ENCODE measurements around the gene MOSPD3.

The MOSPD3 gene

GRCh38 chr7:100613412-100614175, 1.3 kb downstream of the MOSPD3 start:
- no peak overlapping the region for H3K27ac ChIP-seq (ENCODE audit: low read depth, low read length, poor library complexity, severe bottlenecking)
- no peaks in the 10 kb centered on the region; the same call in 1 of the 2 replicates for H3K27me3 ChIP-seq (ENCODE audit: insufficient read depth, low read length)
- no peaks in the 10 kb centered on the region for H3K9me2 ChIP-seq (ENCODE audit: low read depth, low read length)
- no peaks in the 10 kb centered on the region for H4K20me1 ChIP-seq (ENCODE audit: insufficient read depth, low read length)
- TF ChIP-seq EZH2 (IDR thresholded peaks at IDR 0.05; ENCODE audit: borderline replicate concordance, low read length), result no peak
- no peak for TF ChIP-seq CTCF (IDR thresholded peaks at IDR 0.05; ENCODE audit: low read length)
- H2AFZ ChIP-seq (ENCODE audit: low read length), result no peak overlapping the region
- no peaks in the 10 kb centered on the region for H3F3A ChIP-seq (ENCODE audit: insufficient read depth, low read length)
- peak overlapping the region; percentile 71; the same call in 1 of the 2 replicates for H3K4me2 ChIP-seq (ENCODE audit: low read length)
- no peaks in the 10 kb centered on the region for H3K36me3 ChIP-seq (ENCODE audit: insufficient read depth, low read length)
- peaks cover 7% of the 10 kb centered on the region for H3K4me1 ChIP-seq (ENCODE audit: insufficient read depth, low read length, severe bottlenecking)
- no peak overlapping the region for H3K4me3 ChIP-seq (ENCODE audit: low read depth, low read length, poor library complexity, severe bottlenecking)
- no peak overlapping the region for H3K9ac ChIP-seq (ENCODE audit: low read length)
- no peaks in the 10 kb centered on the region for H3K79me2 ChIP-seq (ENCODE audit: insufficient read depth, low read length)
- H3K9me3 ChIP-seq (ENCODE audit: low read length), result no peaks in the 10 kb centered on the region

- Histone ChIP-seq H3K4me3 (ENCODE audit: low read depth, low read length, poor library complexity, severe bottlenecking) (no peak overlapping the region), H3K9me3 (ENCODE audit: low read length) (no peaks in the 10 kb centered on the region), H3K4me2 (ENCODE audit: low read length) (no peak overlapping the region), H3F3A (ENCODE audit: insufficient read depth, low read length) (no peaks in the 10 kb centered on the region), H3K9me2 (ENCODE audit: low read depth, low read length) (no peaks in the 10 kb centered on the region), H3K27ac (ENCODE audit: low read depth, low read length, poor library complexity, severe bottlenecking) (no peak overlapping the region), H4K20me1 (ENCODE audit: insufficient read depth, low read length) (no peaks in the 10 kb centered on the region), H3K4me1 (ENCODE audit: insufficient read depth, low read length, severe bottlenecking) (peaks cover 7% of the 10 kb centered on the region), H3K36me3 (ENCODE audit: insufficient read depth, low read length) (no peaks in the 10 kb centered on the region), H2AFZ (ENCODE audit: low read length) (no peak overlapping the region), H3K9ac (ENCODE audit: low read length) (no peak overlapping the region), H3K79me2 (ENCODE audit: insufficient read depth, low read length) (no peaks in the 10 kb centered on the region), H3K27me3 (ENCODE audit: insufficient read depth, low read length) (no peaks in the 10 kb centered on the region; the same call in 1 of the 2 replicates)
- no peak for TF ChIP-seq EZH2 (IDR thresholded peaks at IDR 0.05; ENCODE audit: borderline replicate concordance, low read length)
- TF ChIP-seq CTCF (IDR thresholded peaks at IDR 0.05; ENCODE audit: low read length), result no peak
Observed at GRCh38 chr7:100614308-100614861, 2.0 kb downstream of the MOSPD3 start.

- no peak overlapping the region for H3K4me3 ChIP-seq (ENCODE audit: low read depth, low read length, poor library complexity, severe bottlenecking)
- H3K79me2 ChIP-seq (ENCODE audit: insufficient read depth, low read length), result no peaks in the 10 kb centered on the region
- H2AFZ ChIP-seq (ENCODE audit: low read length), result no peak overlapping the region
- no peak overlapping the region for H3K27ac ChIP-seq (ENCODE audit: low read depth, low read length, poor library complexity, severe bottlenecking)
- no peaks in the 10 kb centered on the region for H3K36me3 ChIP-seq (ENCODE audit: insufficient read depth, low read length)
- no peak for TF ChIP-seq EZH2 (IDR thresholded peaks at IDR 0.05; ENCODE audit: borderline replicate concordance, low read length)
- no peak for TF ChIP-seq CTCF (IDR thresholded peaks at IDR 0.05; ENCODE audit: low read length)
- H3K9me3 ChIP-seq (ENCODE audit: low read length), result no peaks in the 10 kb centered on the region
- no peaks in the 10 kb centered on the region for H3F3A ChIP-seq (ENCODE audit: insufficient read depth, low read length)
- no peaks in the 10 kb centered on the region; the same call in 1 of the 2 replicates for H3K27me3 ChIP-seq (ENCODE audit: insufficient read depth, low read length)
- no peaks in the 10 kb centered on the region for H4K20me1 ChIP-seq (ENCODE audit: insufficient read depth, low read length)
- H3K9ac ChIP-seq (ENCODE audit: low read length), result no peak overlapping the region
- H3K9me2 ChIP-seq (ENCODE audit: low read depth, low read length), result no peaks in the 10 kb centered on the region
- H3K4me2 ChIP-seq (ENCODE audit: low read length), result no peak overlapping the region
- H3K4me1 ChIP-seq (ENCODE audit: insufficient read depth, low read length, severe bottlenecking), result no peaks in the 10 kb centered on the region
Observed at GRCh38 chr7:100620239-100620638, 7.9 kb downstream of the MOSPD3 start.

All from OCI-LY1 (cell line).